HG02852 (cell line): ENCODE measurements around the gene KDM4B.

Experiments used
- ATAC-seq: cut with Tn5 transposase; IDR thresholded peaks from one replicate; pipeline ENCODE4 v1.9.1; 2021; ENCODE audit warnings: mild to moderate bottlenecking, moderate library complexity; ENCODE audit not compliant: unreplicated experiment

The KDM4B gene

GRCh38 chr19:5048091-5048726, 79.3 kb downstream of the KDM4B start:
- ATAC-seq, result no peak

DNA sequence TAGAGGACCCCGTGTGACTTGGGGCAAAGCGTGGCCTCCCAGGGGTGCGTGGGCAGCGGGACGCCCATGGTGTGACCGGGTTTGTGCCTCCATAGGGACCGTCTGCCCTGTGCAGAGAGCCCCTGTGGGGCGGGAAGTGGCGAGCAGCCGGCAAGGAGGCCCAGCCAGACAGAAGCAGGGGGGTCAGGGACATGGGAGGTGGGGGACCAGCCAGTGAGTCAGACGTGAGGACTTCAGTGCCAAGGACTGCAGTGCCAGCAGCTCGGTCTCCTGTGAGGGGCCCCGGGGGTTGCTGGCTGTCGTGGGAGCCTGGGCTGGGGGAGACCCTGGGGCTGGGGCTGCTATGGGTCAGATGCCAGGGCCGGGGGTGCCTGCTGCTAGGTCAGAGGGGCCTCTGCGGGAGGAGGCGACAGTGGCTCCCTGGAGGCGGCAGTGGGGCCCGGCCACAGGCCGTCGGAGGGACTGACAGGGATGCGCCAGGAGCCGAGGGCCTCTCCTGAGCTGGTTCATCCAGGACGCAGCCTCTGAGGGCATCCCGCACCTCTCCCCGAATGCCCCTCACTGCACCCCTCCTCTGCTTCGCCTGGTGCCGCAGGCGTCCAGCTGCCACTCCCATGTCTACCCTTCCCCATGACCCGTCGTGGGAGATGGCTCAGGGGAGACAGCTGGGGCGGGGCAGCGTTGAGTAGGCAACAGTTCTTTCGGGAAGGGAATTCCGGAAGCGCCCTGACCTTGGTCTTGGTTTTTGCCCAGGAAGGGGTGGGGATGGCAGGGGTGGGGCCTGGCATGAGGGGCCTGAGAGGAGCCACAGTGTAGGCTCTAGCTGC, 80.0 kb downstream of the KDM4B start:
- ATAC-seq, result no peak

GRCh38 chr19:5049561-5049960, 80.6 kb downstream of the KDM4B start:
- ATAC-seq, result no peak

- no peak for ATAC-seq
Measured at GRCh38 chr19:5050067-5050656, 81.2 kb downstream of the KDM4B start.

- no peak for ATAC-seq
Measured at GRCh38 chr19:5050905-5051304, 82.0 kb downstream of the KDM4B start.

DNA sequence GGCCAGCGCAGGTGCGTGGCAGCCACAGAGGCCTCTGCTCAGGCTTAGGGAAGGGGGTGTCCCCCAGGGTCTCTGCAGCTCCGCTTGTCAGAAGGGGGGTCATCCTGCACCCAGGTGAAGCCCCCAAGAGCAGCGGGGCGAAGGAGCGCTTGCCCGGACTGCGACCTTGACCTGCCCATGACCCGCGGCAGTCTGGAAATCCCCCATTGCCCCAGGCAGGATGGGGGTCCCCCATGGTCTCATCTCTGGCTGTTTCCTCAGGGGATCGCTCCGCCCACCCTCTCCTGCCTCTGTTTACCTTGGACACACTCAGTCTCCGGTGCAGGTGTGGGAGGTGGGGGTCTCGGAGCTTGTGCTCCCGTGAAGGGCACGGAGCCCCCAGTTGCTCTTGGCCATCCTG, 82.7 kb downstream of the KDM4B start:
- ATAC-seq, result no peak

DNA sequence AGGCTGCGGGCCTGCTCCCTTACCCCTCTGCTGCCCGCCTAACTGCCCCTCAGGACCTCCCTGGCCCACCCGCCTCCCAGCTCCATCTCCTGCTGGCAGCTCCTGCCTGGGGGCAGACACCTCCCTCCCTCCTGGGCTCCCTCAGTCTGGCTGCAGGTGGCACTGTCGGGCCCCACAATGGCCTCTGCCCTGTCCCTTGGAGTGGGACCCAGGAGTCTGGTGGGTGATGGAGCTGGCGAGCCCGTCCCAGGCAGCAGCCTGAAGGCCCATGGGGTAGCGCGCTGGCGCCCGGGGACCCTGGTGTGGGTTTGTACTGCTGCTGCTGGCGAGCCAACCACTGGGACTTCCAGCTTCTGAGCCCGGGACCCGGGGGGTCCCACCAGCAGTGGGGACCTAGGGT, 83.6 kb downstream of the KDM4B start:
- no peak for ATAC-seq

DNA sequence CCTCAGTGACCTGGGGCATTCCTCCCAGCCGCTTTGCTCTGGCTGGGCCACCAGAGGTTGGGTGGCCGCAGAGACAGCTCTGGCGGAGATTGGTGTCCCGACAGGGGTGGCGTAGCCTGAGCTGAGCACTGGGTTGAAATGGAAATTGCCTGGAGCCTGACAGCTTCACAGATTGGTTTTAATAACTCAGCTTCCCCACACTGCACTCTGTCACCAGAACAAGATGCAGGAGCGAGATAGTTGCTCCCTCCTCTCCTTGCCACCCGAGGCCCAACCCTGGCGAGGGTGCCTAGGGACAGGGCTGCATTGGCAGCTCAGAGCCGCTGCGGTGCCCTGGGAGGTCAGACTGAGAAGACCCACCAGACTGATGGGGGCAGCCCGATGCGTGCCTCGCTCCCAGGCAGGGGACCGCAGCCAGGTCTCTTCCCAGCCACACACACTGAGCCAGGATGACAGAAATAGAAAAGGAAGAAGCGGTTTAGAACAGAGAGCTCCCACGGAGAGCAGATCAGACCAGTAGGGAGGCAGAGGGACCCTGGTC, 84.1 kb downstream of the KDM4B start:
- no peak for ATAC-seq

GRCh38 chr19:5053661-5054060, 84.7 kb downstream of the KDM4B start:
- no peak for ATAC-seq

DNA sequence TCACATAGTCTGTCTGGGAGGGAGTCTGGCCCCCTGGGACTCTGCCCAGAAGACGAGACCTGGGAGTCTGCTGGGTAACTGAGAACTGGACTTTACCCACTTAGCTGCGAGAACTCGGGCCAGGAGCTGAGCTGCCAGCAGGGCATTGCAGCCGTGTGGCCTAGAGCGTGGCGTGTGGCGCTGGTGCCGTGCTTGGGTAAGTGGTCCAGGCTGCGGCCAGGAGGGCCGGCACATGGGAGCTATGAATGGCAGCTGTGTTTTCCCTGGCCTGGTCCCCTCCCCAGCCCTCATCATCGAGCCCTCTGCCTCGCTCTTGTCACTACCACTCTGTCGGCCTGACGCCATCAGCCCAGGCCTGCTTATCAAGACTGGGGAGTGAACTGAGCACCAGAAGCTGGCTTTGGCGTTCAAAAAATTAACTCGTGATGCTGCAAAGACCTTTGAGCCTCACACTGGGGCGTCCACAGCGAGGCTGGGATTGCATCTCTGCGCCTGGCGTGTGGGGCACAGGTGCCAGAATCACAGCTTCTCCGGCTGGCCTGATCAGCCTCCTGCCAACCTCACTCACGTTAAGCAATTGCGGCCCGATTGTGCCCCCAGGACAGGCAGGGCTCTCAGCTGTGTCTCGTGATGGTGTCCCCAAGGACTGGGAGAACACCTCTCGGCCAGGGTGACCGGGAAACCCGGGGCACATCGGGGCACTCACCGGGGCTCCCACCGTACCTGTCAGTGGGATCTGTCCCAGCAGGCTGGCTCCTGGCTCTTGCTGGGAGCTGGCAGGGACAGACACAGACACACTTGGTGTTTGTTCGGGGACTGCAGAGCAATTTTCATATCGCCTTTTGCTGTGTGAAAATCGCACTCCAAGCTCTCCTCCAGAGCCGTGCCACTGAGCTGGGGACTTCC, 85.9 kb downstream of the KDM4B start:
- no peak for ATAC-seq

DNA sequence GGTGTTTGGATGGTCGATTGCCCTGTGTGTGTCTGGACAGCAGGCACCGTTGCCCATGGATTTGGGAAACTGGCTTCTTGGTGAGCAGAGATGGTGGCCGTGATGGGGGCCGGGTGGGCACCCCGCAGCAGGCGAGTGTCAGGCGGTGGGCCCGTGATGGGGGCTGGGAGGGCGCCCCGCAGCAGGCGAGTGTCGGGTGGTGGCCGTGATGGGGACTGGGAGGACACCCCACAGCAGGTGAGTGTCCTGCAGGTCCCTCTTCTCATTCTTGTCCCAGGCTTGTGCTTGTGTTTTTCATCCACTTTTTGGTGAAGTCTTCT, 86.5 kb downstream of the KDM4B start:
- no peak for ATAC-seq

DNA sequence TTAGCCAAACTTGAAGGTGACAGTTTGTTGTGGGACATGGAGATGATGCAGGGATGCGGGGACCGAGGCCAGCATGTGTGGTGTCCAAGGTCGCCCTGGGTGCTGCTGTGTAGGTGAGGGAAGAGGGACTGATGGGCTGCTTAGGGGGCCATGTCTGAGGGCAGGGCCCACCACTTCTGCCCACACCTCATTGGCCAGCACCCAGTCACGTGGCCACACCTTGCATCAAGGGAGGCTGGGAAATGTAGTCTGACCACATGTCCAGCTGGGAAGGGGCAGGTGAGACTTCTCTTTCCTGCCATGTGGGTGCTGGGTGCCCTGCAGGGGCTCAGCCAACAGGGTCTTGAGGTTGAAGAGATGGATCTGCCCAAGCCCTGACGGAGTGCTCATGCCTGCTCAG, 88.9 kb downstream of the KDM4B start:
- no peak for ATAC-seq

- ATAC-seq, result no peak
Measured at GRCh38 chr19:5058521-5059212, 89.8 kb downstream of the KDM4B start.

DNA sequence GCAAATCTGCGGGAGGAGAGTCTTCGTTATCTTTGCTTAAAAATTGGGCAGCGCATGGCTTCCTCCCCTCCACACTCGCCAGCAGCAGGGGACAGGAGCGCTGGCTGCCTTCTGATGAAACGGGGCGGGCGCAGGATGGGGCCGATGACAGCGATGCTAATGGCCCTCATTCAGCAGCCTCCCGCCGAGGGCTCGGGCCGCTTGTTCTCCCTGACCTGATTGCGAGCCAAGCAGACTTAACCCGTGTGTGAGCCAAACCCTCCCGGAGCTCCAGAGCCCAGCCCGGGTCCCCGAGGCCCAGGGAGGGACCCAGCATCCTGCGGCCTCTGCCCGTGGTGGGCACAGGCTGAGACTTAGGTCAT, 90.3 kb downstream of the KDM4B start:
- no peak for ATAC-seq

DNA sequence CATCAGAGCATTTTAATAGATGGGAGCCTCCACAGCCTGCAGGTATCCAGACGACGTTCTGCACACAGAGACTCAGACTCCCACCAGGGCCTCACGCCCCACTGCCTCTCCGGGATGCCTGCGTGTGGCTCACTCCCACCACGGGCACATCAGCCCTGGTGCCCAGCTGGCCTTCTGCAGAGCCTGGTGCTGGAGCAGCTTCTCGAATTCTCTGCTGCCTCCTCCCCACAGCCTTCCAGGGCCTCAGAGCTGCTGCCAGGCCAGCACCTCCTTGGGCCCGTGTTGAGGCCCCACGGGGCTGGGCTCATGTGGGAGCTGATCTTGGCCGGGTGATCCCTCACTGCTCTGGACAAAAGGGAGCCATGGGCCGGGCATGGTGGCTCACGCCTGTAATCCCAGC, 90.9 kb downstream of the KDM4B start:
- ATAC-seq, result no peak

GRCh38 chr19:5062195-5062594, 93.3 kb downstream of the KDM4B start:
- ATAC-seq, result no peak

GRCh38 chr19:5062799-5063198, 93.9 kb downstream of the KDM4B start:
- ATAC-seq, result no peak

- no peak for ATAC-seq
Measured at GRCh38 chr19:5063873-5064645, 95.1 kb downstream of the KDM4B start.

- no peak for ATAC-seq
Measured at GRCh38 chr19:5064896-5065295, 96.0 kb downstream of the KDM4B start.

DNA sequence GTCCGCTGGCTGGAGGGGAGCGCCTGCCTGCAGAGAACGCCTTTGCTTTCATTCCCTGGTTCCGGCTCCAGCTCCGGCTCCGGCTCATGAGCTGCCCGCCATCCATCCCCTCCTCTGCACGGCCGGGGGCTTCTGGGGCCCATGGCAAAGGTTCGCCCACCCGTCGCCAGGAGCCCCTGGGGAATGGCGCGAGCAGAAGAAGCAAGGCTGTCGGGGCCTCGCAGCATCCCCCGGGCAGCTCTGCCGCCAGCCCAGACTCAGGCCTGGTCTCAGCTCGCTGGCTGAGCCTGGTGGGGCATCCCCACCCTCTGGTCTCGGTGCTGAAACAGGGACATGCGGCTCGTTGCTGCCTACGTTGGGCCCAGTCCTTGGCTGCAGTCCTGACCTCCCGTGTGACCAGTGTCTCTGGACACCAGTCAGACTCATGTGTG, 96.8 kb downstream of the KDM4B start:
- no peak for ATAC-seq
